ENCODE results near the gene BAIAP2. TPM values are rescaled to one million over a fixed set of nuclear protein-coding genes. Genes with fewer than 3 reads are reported as not detected.
A peak's percentile ranks its signal among the peaks of the same experiment; 100 is the strongest.

The BAIAP2 gene
- total RNA-seq, 1 experiment from 2014 or later, result 67.0 TPM

- DNase-seq (ENCODE audit: unreplicated experiment), result no peak
- intact Hi-C loops (cut with micrococcal nuclease), result loop anchor here (1.0 to 10.0 kb wide), 2 partner anchors 76 to 116 kb away; no protein-coding TSS in a partner anchor
- POLR2A ChIA-PET, result no interaction called here
- H3K9me3 Mint-ChIP-seq (ENCODE audit: unreplicated experiment), result no peaks in the 10 kb centered on the region
- no peak overlapping the region for H3K27ac Mint-ChIP-seq (ENCODE audit: low read depth, unreplicated experiment)
- H3K4me3 Mint-ChIP-seq (ENCODE audit: unreplicated experiment), result no peak overlapping the region
- H3K36me3 Mint-ChIP-seq (ENCODE audit: insufficient read depth, unreplicated experiment), result peaks cover 21% of the 10 kb centered on the region
- no peak for TF ChIP-seq CTCF (IDR thresholded peaks at IDR 0.05; ENCODE audit: unreplicated experiment)
- CTCF ChIA-PET, result interaction anchor here (0.7 to 3.4 kb wide), 3 partner anchors 18 to 77 kb away, joined by 3 to 23 read pairs (median 5); no protein-coding TSS in a partner anchor
- H3K4me1 Mint-ChIP-seq (ENCODE audit: insufficient read depth, unreplicated experiment), result peaks cover 20% of the 10 kb centered on the region
- BruUV-seq (replicated peaks), result no TSS peak
- H3K27me3 Mint-ChIP-seq (ENCODE audit: insufficient read depth, unreplicated experiment), result no peaks in the 10 kb centered on the region
Observed at GRCh38 chr17:81100668-81101067, 65.7 kb downstream of the BAIAP2 start.

- peak; percentile 73 for DNase-seq (ENCODE audit: unreplicated experiment)
- no peaks in the 10 kb centered on the region for H3K9me3 Mint-ChIP-seq (ENCODE audit: unreplicated experiment)
- TF ChIP-seq CTCF (IDR thresholded peaks at IDR 0.05; ENCODE audit: unreplicated experiment), result peak; percentile 100
- H3K36me3 Mint-ChIP-seq (ENCODE audit: insufficient read depth, unreplicated experiment), result peaks cover 26% of the 10 kb centered on the region
- CTCF ChIA-PET, result interaction anchor here (0.6 to 1.7 kb wide), 20 partner anchors 11 to 667 kb away, joined by 3 to 27 read pairs (median 4); no protein-coding TSS in a partner anchor
- H3K27ac Mint-ChIP-seq (ENCODE audit: low read depth, unreplicated experiment), result no peak overlapping the region
- intact Hi-C loops (cut with micrococcal nuclease), result loop anchor here (1.0 to 10.0 kb wide), 2 partner anchors 77 to 117 kb away; no protein-coding TSS in a partner anchor
- no peaks in the 10 kb centered on the region for H3K27me3 Mint-ChIP-seq (ENCODE audit: insufficient read depth, unreplicated experiment)
- BruUV-seq (replicated peaks), result no TSS peak
- POLR2A ChIA-PET, result interaction anchor here (0.6 to 1.0 kb wide), 2 partner anchors 78 to 89 kb away, joined by 4 to 6 read pairs; no protein-coding TSS in a partner anchor
- H3K4me1 Mint-ChIP-seq (ENCODE audit: insufficient read depth, unreplicated experiment), result peaks cover 10% of the 10 kb centered on the region
- H3K4me3 Mint-ChIP-seq (ENCODE audit: unreplicated experiment), result no peak overlapping the region
Observed at GRCh38 chr17:81101614-81102306, 66.8 kb downstream of the BAIAP2 start.

GRCh38 chr17:81102352-81102751, 67.4 kb downstream of the BAIAP2 start:
- Mint-ChIP-seq H3K9me3 (ENCODE audit: unreplicated experiment) (no peaks in the 10 kb centered on the region), H3K27ac (ENCODE audit: low read depth, unreplicated experiment) (no peak overlapping the region), H3K4me1 (ENCODE audit: insufficient read depth, unreplicated experiment) (peaks cover 4% of the 10 kb centered on the region), H3K4me3 (ENCODE audit: unreplicated experiment) (no peak overlapping the region), H3K36me3 (ENCODE audit: insufficient read depth, unreplicated experiment) (peaks cover 26% of the 10 kb centered on the region), H3K27me3 (ENCODE audit: insufficient read depth, unreplicated experiment) (no peaks in the 10 kb centered on the region)
- DNase-seq (ENCODE audit: unreplicated experiment), result no peak
- POLR2A ChIA-PET, result interaction anchor here (0.6 to 1.0 kb wide), 2 partner anchors 45 to 79 kb away, joined by 3 to 4 read pairs; no protein-coding TSS in a partner anchor
- TF ChIP-seq CTCF (IDR thresholded peaks at IDR 0.05; ENCODE audit: unreplicated experiment), result no peak
- CTCF ChIA-PET, result interaction anchor here (0.6 to 1.7 kb wide), 21 partner anchors 10 to 668 kb away, joined by 3 to 27 read pairs (median 4); no protein-coding TSS in a partner anchor
- no TSS peak for BruUV-seq (replicated peaks)
- intact Hi-C loops (cut with micrococcal nuclease), result loop anchor here (10.0 kb wide), 1 partner anchor 118 kb away; no protein-coding TSS in a partner anchor

- ChIA-PET POLR2A (interaction anchor here (0.6 to 1.0 kb wide), 2 partner anchors 45 to 100 kb away, joined by 3 read pairs; no protein-coding TSS in a partner anchor), CTCF (interaction anchor here (0.6 to 2.0 kb wide), 15 partner anchors 10 to 548 kb away, joined by 3 to 27 read pairs (median 4); no protein-coding TSS in a partner anchor)
- BruUV-seq (replicated peaks), result no TSS peak
- H3K36me3 Mint-ChIP-seq (ENCODE audit: insufficient read depth, unreplicated experiment), result peaks cover 26% of the 10 kb centered on the region
- H3K27ac Mint-ChIP-seq (ENCODE audit: low read depth, unreplicated experiment), result no peak overlapping the region
- H3K9me3 Mint-ChIP-seq (ENCODE audit: unreplicated experiment), result no peaks in the 10 kb centered on the region
- no peaks in the 10 kb centered on the region for H3K27me3 Mint-ChIP-seq (ENCODE audit: insufficient read depth, unreplicated experiment)
- intact Hi-C loops (cut with micrococcal nuclease), result loop anchor here (10.0 kb wide), 1 partner anchor 118 kb away; no protein-coding TSS in a partner anchor
- DNase-seq (ENCODE audit: unreplicated experiment), result no peak
- no peaks in the 10 kb centered on the region for H3K4me1 Mint-ChIP-seq (ENCODE audit: insufficient read depth, unreplicated experiment)
- no peak for TF ChIP-seq CTCF (IDR thresholded peaks at IDR 0.05; ENCODE audit: unreplicated experiment)
- H3K4me3 Mint-ChIP-seq (ENCODE audit: unreplicated experiment), result no peak overlapping the region
Observed at GRCh38 chr17:81102869-81103268, 67.9 kb downstream of the BAIAP2 start.

All from MCF 10A (cell line).